ENCODE measurements around the gene FCER2.

Gene FCER2

DNA sequence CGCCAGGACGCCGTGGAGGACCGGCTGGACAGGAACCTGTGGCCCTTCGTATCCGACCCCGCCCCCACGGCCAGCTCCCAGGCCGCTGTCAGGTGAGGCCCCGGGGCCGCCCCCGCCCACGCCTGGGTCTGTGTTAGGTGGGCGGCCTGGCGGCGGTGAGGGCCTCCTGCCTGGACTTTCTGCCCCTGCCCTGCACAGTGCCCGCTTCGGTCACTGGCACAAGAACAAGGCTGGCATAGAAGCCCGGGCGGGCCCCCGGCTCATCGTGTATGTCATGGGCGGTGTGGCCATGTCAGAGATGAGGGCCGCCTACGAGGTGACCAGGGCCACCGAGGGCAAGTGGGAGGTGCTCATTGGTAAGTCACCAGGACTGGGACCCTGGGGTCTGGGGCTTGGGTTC is 54.8 kb downstream of the FCER2 start:
- H3F3A ChIP-seq (ENCODE audit: insufficient read depth): no peaks in the 10 kb centered on the region
- H3K4me3 ChIP-seq (ENCODE audit: insufficient read depth, low read length, poor library complexity, severe bottlenecking): no peak overlapping the region
- H4K20me1 ChIP-seq (ENCODE audit: low read depth, low read length): no peaks in the 10 kb centered on the region
- no peak overlapping the region for H3K4me2 ChIP-seq (ENCODE audit: low read depth, low read length, poor library complexity, severe bottlenecking)
- H3K79me2 ChIP-seq (ENCODE audit: insufficient read depth, low read length): no peaks in the 10 kb centered on the region
- H3K36me3 ChIP-seq (ENCODE audit: low read length): no peaks in the 10 kb centered on the region
- H3K9me3 ChIP-seq (ENCODE audit: insufficient read depth, low read length): no peaks in the 10 kb centered on the region
- no peak overlapping the region for H2AFZ ChIP-seq (ENCODE audit: low read depth, low read length, severe bottlenecking)
- no peaks in the 10 kb centered on the region for H3K27me3 ChIP-seq (ENCODE audit: low read length)
- H3K27ac ChIP-seq (ENCODE audit: low read depth, low read length): no peak overlapping the region
- no peaks in the 10 kb centered on the region for H3K9me2 ChIP-seq (replicated peaks; ENCODE audit: insufficient read depth, low read length)
- H3K9ac ChIP-seq (ENCODE audit: low read length): no peak overlapping the region
- TF ChIP-seq EZH2phosphoT487 (conservative IDR thresholded peaks at IDR 0.05; ENCODE audit: low read length): no peak
- TF ChIP-seq, protein P1, sequence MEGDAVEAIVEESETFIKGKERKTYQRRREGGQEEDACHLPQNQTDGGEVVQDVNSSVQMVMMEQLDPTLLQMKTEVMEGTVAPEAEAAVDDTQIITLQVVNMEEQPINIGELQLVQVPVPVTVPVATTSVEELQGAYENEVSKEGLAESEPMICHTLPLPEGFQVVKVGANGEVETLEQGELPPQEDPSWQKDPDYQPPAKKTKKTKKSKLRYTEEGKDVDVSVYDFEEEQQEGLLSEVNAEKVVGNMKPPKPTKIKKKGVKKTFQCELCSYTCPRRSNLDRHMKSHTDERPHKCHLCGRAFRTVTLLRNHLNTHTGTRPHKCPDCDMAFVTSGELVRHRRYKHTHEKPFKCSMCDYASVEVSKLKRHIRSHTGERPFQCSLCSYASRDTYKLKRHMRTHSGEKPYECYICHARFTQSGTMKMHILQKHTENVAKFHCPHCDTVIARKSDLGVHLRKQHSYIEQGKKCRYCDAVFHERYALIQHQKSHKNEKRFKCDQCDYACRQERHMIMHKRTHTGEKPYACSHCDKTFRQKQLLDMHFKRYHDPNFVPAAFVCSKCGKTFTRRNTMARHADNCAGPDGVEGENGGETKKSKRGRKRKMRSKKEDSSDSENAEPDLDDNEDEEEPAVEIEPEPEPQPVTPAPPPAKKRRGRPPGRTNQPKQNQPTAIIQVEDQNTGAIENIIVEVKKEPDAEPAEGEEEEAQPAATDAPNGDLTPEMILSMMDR (IDR thresholded peaks at IDR 0.05; ENCODE audit: insufficient read depth, low read length, poor library complexity, severe bottlenecking): no peak

DNA sequence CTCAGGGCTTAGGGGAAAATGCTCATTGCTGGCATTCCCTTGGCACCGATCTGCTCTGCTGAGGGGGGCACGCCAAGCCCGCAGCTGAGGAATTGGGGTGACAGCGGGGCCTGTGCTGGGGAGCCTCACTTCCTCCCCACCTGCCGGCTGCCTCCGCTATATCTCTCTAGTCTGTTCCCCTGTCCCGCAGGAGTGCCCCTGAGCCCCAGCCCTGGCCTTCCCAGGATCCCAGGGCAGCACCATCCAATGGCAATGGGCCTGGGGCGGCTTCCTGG is 55.6 kb downstream of the FCER2 start:
- Histone ChIP-seq H2AFZ (ENCODE audit: low read depth, low read length, severe bottlenecking) (no peak overlapping the region), H3K9me3 (ENCODE audit: insufficient read depth, low read length) (no peaks in the 10 kb centered on the region), H3K27ac (ENCODE audit: low read depth, low read length) (no peak overlapping the region), H3K4me3 (ENCODE audit: insufficient read depth, low read length, poor library complexity, severe bottlenecking) (no peak overlapping the region), H3K27me3 (ENCODE audit: low read length) (no peaks in the 10 kb centered on the region), H3K9me2 (replicated peaks; ENCODE audit: insufficient read depth, low read length) (no peaks in the 10 kb centered on the region), H4K20me1 (ENCODE audit: low read depth, low read length) (no peaks in the 10 kb centered on the region), H3K9ac (ENCODE audit: low read length) (no peak overlapping the region), H3K79me2 (ENCODE audit: insufficient read depth, low read length) (no peaks in the 10 kb centered on the region), H3K36me3 (ENCODE audit: low read length) (no peaks in the 10 kb centered on the region), H3F3A (ENCODE audit: insufficient read depth) (no peaks in the 10 kb centered on the region), H3K4me2 (ENCODE audit: low read depth, low read length, poor library complexity, severe bottlenecking) (no peak overlapping the region)
- TF ChIP-seq, protein P1 (IDR thresholded peaks at IDR 0.05; ENCODE audit: insufficient read depth, low read length, poor library complexity, severe bottlenecking): no peak
- TF ChIP-seq EZH2phosphoT487 (conservative IDR thresholded peaks at IDR 0.05; ENCODE audit: low read length): no peak

DNA sequence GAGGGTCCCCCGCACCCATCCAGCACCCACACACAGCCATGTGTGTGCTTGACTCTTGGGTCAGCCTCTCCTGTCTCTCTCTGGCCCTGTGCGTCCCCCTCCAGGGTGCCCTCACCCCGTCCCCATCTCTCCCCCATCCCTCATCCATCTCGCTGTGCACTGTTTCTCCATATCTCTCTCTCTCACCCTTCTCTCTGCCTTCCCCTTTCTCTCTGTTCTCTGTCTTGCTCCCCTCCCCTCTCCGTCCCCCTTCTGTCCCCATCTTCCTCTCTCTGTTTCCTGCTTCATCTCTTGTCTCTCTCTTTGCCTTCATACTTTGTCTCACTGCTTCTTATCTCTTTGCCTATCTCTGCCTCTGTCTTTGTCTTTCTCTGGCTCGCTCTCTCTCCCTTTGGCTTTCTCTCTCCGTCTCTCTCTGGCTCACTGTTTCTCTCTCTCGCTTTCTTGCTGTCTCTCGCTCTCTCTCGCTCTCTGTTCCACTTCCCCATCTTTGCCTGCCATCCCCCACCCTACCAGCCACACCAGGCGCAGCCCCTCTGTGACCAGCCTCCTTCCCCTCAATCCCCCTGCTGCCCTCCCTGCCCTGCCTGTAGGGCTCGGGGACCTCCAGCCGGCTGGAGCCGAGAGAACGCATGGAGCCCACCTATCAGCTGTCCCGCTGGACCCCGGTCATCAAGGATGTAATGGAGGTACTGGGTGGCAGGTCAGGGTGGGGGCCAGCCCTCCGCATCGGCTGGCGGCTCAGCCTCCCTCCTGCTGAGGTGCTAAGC is 56.1 kb downstream of the FCER2 start:
- no peak overlapping the region for H3K4me2 ChIP-seq (ENCODE audit: low read depth, low read length, poor library complexity, severe bottlenecking)
- no peaks in the 10 kb centered on the region for H3K79me2 ChIP-seq (ENCODE audit: insufficient read depth, low read length)
- no peak overlapping the region for H3K9ac ChIP-seq (ENCODE audit: low read length)
- H2AFZ ChIP-seq (ENCODE audit: low read depth, low read length, severe bottlenecking): no peak overlapping the region
- H4K20me1 ChIP-seq (ENCODE audit: low read depth, low read length): no peaks in the 10 kb centered on the region
- H3K9me2 ChIP-seq (replicated peaks; ENCODE audit: insufficient read depth, low read length): no peaks in the 10 kb centered on the region
- H3K36me3 ChIP-seq (ENCODE audit: low read length): no peaks in the 10 kb centered on the region
- no peaks in the 10 kb centered on the region for H3K9me3 ChIP-seq (ENCODE audit: insufficient read depth, low read length)
- H3K27ac ChIP-seq (ENCODE audit: low read depth, low read length): no peak overlapping the region
- TF ChIP-seq, protein P1 (IDR thresholded peaks at IDR 0.05; ENCODE audit: insufficient read depth, low read length, poor library complexity, severe bottlenecking): no peak
- no peak for TF ChIP-seq EZH2phosphoT487 (conservative IDR thresholded peaks at IDR 0.05; ENCODE audit: low read length)
- H3K27me3 ChIP-seq (ENCODE audit: low read length): no peaks in the 10 kb centered on the region
- H3F3A ChIP-seq (ENCODE audit: insufficient read depth): no peaks in the 10 kb centered on the region
- H3K4me3 ChIP-seq (ENCODE audit: insufficient read depth, low read length, poor library complexity, severe bottlenecking): no peak overlapping the region

Data from SU-DHL-6 (cell line).